Spleen (tissue), 7 donors: ENCODE results near the gene ITPK1.

Source experiments
- POLR2A ChIP-seq, 3 donors: fragments of 450-650 bp; IDR thresholded peaks; one replicate each; pipeline ENCODE4 v1.5.1; 2017; ENCODE audit warnings: antibody characterized with exemption in 3 of 3, mild to moderate bottlenecking in 1 of 3
- POLR2AphosphoS5 ChIP-seq, 3 donors: sonication (generic); formaldehyde crosslinking; IDR thresholded peaks; one replicate each; pipeline ENCODE4 v1.5.1; 2017; ENCODE audit warnings: antibody characterized with exemption in 3 of 3
- TF ChIP-seq, protein P1 (sequence below), 11 experiments: fragments of 200-600 bp in 7 of 11; fragments of 450-650 bp in 4 of 11; sonication (generic) in 4 of 11; IDR thresholded peaks in 8 of 11; conservative IDR thresholded peaks in 3 of 11; 1 replicate in 7 of 11; 2 replicates in 4 of 11; pipeline versions ENCODE4 v1.4.0 to v1.8.0; 2016 to 2021; ENCODE audit warnings: antibody characterized with exemption in 11 of 11, inconsistent platforms in 4 of 11, mild to moderate bottlenecking in 1 of 11
- donor health status: DM: no; HTN: no; CAD: no; lungs with moderate emphysema.
- donor health status: DM: no; HTN: no; CAD: no.
- donor health status: DM: no; HTN: no; CAD: no.

DNA sequence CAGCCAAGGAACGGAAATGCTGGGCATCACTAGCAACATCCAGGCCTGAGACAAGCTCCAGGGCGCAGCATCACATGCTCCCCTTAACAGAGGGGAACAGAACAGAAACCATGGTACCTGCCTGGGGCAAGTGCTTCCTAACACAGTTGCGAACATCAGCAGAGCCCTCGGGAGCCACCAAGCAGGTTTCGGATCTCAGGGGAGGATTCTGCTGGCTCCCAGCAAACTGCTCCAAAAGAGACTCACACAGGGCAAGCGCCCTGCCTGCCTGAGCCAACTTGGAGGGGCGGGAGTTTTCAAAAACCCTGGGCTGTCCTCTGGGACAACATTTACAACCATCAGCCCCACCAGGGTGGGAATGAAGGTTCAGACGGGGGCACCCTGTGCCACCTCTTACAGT is 173.1 kb downstream of the ITPK1 start:
- TF ChIP-seq POLR2A (IDR thresholded peaks at IDR 0.05) (no peak), POLR2AphosphoS5 (IDR thresholded peaks at IDR 0.05) (no peak)
- TF ChIP-seq, protein P1, sequence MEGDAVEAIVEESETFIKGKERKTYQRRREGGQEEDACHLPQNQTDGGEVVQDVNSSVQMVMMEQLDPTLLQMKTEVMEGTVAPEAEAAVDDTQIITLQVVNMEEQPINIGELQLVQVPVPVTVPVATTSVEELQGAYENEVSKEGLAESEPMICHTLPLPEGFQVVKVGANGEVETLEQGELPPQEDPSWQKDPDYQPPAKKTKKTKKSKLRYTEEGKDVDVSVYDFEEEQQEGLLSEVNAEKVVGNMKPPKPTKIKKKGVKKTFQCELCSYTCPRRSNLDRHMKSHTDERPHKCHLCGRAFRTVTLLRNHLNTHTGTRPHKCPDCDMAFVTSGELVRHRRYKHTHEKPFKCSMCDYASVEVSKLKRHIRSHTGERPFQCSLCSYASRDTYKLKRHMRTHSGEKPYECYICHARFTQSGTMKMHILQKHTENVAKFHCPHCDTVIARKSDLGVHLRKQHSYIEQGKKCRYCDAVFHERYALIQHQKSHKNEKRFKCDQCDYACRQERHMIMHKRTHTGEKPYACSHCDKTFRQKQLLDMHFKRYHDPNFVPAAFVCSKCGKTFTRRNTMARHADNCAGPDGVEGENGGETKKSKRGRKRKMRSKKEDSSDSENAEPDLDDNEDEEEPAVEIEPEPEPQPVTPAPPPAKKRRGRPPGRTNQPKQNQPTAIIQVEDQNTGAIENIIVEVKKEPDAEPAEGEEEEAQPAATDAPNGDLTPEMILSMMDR (IDR thresholded peaks at IDR 0.05 in 8 of 11, conservative IDR thresholded peaks at IDR 0.05 in 3 of 11): no peak
